Activated T-helper 1 cell treated with anti-CD3 and anti-CD28 coated beads, Interleukin-12 subunit alpha, Interleukin-12 subunit beta, Interleukin-2, Interleukin-4 antibody, amounts not matched to agents 30 ng/mL and 10 ng/mL and 1 ng/mL, durations not matched to agents 14 hours and 24 hours and 36 hours (primary cell): ENCODE data around the gene TAF13. TPM values are rescaled to one million over a fixed set of nuclear protein-coding genes. Genes with fewer than 3 reads are reported as not detected.
A peak's percentile ranks its signal among the peaks of the same experiment; 100 is the strongest.

ENCODE experiments used
- DNase-seq: peaks from one replicate; pipeline ENCODE4 v3.0.0; 2021; ENCODE audit warnings: low spot score
- H3K27ac Mint-ChIP-seq: one replicate; pipeline ENCODE4 v1.8.0; 2021; ENCODE audit warnings: mild to moderate bottlenecking, mixed read lengths
- H3K27me3 Mint-ChIP-seq: one replicate; pipeline ENCODE4 v1.8.0; 2022; ENCODE audit warnings: mild to moderate bottlenecking, moderate library complexity, mixed read lengths; ENCODE audit not compliant: insufficient read depth
- H3K36me3 Mint-ChIP-seq: one replicate; pipeline ENCODE4 v1.8.0; 2021; ENCODE audit warnings: low read depth, mixed read lengths
- H3K4me1 Mint-ChIP-seq: one replicate; pipeline ENCODE4 v1.8.0; 2021; ENCODE audit warnings: low read depth, mixed read lengths
- H3K4me3 Mint-ChIP-seq: one replicate; pipeline ENCODE4 v1.8.0; 2021; ENCODE audit warnings: mild to moderate bottlenecking, moderate library complexity, mixed read lengths
- H3K9me3 Mint-ChIP-seq: one replicate; pipeline ENCODE4 v1.8.0; 2021; ENCODE audit warnings: mixed read lengths
- intact Hi-C: fragments of 100-400 bp; cut with micrococcal nuclease; formaldehyde crosslinking; loops from one replicate; pipeline ENCODE4 v1.15.1; 2024
- total RNA-seq: library from RNA; stranded (reverse); gene quantifications from 2 replicates; pipeline ENCODE4 v1.2.3, GENCODE V29; 2022

Gene TAF13, protein sequence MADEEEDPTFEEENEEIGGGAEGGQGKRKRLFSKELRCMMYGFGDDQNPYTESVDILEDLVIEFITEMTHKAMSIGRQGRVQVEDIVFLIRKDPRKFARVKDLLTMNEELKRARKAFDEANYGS
- 28.8 and 32.6 TPM in 2 replicates for total RNA-seq

DNA sequence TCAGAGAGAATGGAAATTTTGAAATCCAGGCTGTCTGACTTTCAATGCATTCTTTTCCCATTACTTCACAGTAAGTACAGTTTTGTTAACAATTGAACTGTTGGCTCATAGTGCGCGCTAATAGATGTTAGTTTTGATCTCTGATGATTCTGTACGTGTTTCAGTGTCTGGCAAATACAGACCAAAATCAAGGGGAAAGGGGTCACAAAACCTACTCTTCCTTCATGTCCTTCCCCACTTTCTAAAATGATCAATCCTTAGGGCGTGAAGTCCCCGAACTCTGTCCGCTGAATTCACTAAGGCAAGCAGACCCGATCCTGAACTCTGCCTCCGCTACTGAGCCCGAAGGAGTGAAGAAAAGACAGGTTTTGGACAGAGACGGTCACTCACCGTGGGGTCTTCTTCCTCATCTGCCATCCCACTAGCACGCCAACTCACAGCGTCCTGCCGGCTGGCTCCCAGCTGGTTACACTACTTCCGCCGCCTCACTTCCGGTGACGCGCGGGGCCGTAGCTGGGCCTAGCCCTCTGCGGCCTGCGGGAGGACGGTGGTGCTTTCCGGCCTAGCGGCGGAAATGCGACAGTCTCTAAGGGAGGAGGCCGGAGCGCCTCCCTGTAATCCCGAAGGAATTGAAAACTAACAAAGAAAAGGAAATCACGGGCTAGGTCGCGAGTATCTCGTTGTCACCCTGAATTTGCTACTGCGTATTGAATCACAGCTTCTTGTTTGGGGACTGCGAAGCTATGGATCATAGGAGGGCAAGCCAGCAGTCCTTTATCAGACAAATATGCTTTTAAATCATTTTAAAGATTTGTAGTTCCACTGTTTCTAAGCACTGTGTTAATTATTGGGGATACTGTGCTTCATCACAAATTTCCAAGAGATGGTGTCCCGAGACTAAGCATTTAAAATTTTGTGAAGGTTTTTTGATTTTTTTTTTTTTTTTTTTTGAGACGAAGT is at the start of gene TAF13:
Gene TAF13, minus strand, starts transcription at position 473 of the 960 bp plus-strand sequence. Its CDS starts 56 bp downstream, at position 417.
- Mint-ChIP-seq H3K27ac (peak within 1 kb of the TSS; percentile 88), H3K9me3 (no peaks in the 10 kb centered on the region), H3K27me3 (peaks cover 1% of the 10 kb centered on the region), H3K36me3 (peaks cover 16% of the 10 kb centered on the region), H3K4me3 (peak within 1 kb of the TSS; percentile 99), H3K4me1 (peaks cover 20% of the 10 kb centered on the region)
- intact Hi-C loops, result loop anchor here (1.0 to 2.0 kb wide), 7 partner anchors 14 to 329 kb away; partner anchors contain the start of genes CLCC1, STXBP3, TMEM167B and WDR47
- peak; percentile 87 for DNase-seq

DNA sequence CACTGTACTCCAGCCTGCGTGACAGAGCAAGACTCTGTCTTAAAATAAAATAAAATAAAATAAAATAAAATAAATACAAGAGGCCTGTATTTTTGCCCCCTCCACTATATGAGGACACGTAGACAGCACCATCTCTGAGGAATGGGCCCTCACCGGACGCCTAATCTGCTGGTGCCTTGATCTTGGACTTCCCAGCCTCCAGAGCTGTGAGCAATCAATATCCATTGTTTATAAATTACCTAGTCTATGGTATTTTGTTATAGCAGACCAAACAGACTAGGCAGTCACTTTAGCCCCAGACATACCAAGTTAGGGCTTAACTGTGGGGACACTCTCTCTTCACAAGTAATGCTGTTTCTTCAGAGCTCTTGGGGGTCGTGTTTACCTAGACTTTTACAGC is 44.6 kb upstream of the TAF13 start:
- H3K27ac Mint-ChIP-seq, result no peak overlapping the region
- no peaks in the 10 kb centered on the region for H3K9me3 Mint-ChIP-seq
- peaks cover 11% of the 10 kb centered on the region for H3K4me1 Mint-ChIP-seq
- H3K27me3 Mint-ChIP-seq, result no peaks in the 10 kb centered on the region
- peaks cover 3% of the 10 kb centered on the region for H3K36me3 Mint-ChIP-seq
- intact Hi-C loops, result no loop called here
- H3K4me3 Mint-ChIP-seq, result no peak overlapping the region
- no peak for DNase-seq

- intact Hi-C loops, result no loop called here
Observed at GRCh38 chr1:109118089-109118488, 42.3 kb upstream of the TAF13 start.

DNA sequence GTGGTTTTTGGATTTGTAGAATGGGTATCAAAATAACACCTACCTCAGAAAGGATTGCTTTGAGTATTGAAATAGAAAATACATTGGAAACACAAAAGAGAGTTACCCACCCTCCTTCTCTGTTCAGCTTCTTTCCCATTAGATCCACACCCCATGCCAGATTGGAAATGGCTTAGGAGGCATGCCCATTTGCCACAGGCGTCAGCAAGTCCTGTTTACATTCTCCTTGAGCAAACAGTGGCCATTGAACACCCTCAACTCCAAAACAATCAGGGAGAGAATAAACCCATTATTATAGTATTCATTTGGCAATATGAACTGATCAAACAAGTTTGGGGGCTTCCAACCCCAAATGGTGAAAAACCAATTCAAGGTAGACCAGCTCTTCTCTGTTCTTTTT is 40.5 kb upstream of the TAF13 start:
- H3K4me3 Mint-ChIP-seq, result peak overlapping the region; percentile 34
- peaks cover 42% of the 10 kb centered on the region for H3K4me1 Mint-ChIP-seq
- peaks cover 3% of the 10 kb centered on the region for H3K36me3 Mint-ChIP-seq
- intact Hi-C loops, result loop anchor here (1.0 kb wide), 2 partner anchors 46 to 255 kb away; no protein-coding TSS in a partner anchor
- peaks cover 9% of the 10 kb centered on the region for H3K27me3 Mint-ChIP-seq
- no peaks in the 10 kb centered on the region for H3K9me3 Mint-ChIP-seq
- no peak for DNase-seq
- H3K27ac Mint-ChIP-seq, result peak overlapping the region; percentile 82

More at GRCh38 chr1:109118089-109118488, 42.3 kb upstream of the TAF13 start:
- no peaks in the 10 kb centered on the region for H3K9me3 Mint-ChIP-seq
- H3K27me3 Mint-ChIP-seq, result peaks cover 3% of the 10 kb centered on the region
- H3K4me3 Mint-ChIP-seq, result no peak overlapping the region
- no peak for DNase-seq
- no peak overlapping the region for H3K27ac Mint-ChIP-seq
- peaks cover 3% of the 10 kb centered on the region for H3K36me3 Mint-ChIP-seq
- peaks cover 28% of the 10 kb centered on the region for H3K4me1 Mint-ChIP-seq

- H3K27ac Mint-ChIP-seq, result peak overlapping the region; percentile 82
- intact Hi-C loops, result loop anchor here (1.0 kb wide), 2 partner anchors 47 to 256 kb away; no protein-coding TSS in a partner anchor
Observed at GRCh38 chr1:109115685-109116084, 39.9 kb upstream of the TAF13 start.

DNA sequence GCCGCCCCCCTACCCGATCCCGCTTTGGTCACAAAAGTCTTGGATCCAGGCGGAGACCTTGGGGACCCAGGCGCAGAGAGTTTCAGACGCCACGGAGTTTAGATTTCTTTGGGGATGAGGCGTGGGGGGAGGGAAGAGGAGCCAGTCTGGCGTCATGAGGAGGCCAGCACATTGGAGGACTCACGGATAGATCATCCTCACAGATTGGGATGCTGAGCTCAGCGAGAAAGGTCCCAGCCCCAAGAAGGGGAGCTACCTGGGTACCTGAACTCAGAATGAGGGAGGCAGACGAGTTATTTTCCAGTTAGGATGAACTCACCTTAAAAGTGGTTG is 38.5 kb upstream of the TAF13 start:
- H3K4me3 Mint-ChIP-seq, result peak overlapping the region; percentile 89
- H3K27ac Mint-ChIP-seq, result peak overlapping the region; percentile 84
- DNase-seq, result no peak
- intact Hi-C loops, result loop anchor here (5.0 kb wide), 1 partner anchor 237 kb away; the partner anchor contains the start of gene GPSM2
- no peaks in the 10 kb centered on the region for H3K9me3 Mint-ChIP-seq
- peaks cover 2% of the 10 kb centered on the region for H3K36me3 Mint-ChIP-seq
- H3K4me1 Mint-ChIP-seq, result peaks cover 42% of the 10 kb centered on the region
- peaks cover 21% of the 10 kb centered on the region for H3K27me3 Mint-ChIP-seq

More at GRCh38 chr1:109115685-109116084, 39.9 kb upstream of the TAF13 start:
- Mint-ChIP-seq H3K4me3 (peak overlapping the region; percentile 34), H3K27me3 (peaks cover 13% of the 10 kb centered on the region), H3K36me3 (peaks cover 3% of the 10 kb centered on the region), H3K9me3 (no peaks in the 10 kb centered on the region), H3K4me1 (peaks cover 42% of the 10 kb centered on the region)
- DNase-seq, result no peak

DNA sequence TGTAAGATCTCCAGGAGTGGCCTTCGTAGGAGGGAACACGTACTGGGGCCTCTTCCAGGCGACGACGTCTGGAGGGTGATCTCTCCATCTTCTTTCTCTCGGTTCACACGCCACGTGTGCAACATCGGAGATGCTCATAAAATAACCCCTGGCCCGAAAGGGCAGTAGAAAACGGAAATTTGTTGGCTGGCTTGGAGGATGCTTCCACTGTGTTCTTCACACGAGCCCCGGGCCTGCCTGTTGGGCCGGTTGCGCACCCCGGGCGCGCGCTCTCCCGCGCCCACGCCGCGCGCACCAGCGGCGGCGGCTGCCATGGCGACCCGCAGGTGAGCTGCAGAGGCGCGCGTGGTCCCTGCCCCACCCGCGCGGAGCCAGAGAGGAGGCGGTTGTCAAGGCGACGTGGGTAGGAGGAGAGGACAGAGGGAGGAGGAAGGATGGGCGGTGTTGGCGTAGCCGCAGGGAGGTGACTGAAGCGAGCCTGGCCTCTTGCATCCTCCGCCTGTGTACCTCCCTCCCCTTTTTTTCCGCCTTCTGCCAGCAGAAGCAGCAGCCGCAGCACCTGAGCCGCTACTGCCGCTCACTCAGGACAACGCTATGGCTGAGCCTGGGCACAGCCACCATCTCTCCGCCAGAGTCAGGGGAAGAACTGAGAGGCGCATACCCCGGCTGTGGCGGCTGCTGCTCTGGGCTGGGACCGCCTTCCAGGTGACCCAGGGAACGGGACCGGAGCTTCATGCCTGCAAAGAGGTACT is 38.0 kb upstream of the TAF13 start, which contains the start of gene ELAPOR1:
Gene ELAPOR1, plus strand, starts transcription at position 526 of the 752 bp plus-strand sequence. Its CDS starts 69 bp downstream, at position 595.
- H3K4me3 Mint-ChIP-seq, result peak within 1 kb of the TSS; percentile 89
- peaks cover 2% of the 10 kb centered on the region for H3K36me3 Mint-ChIP-seq
- H3K27me3 Mint-ChIP-seq, result peaks cover 21% of the 10 kb centered on the region
- no peaks in the 10 kb centered on the region for H3K9me3 Mint-ChIP-seq
- H3K4me1 Mint-ChIP-seq, result peaks cover 42% of the 10 kb centered on the region
- H3K27ac Mint-ChIP-seq, result peak within 1 kb of the TSS; percentile 90
- intact Hi-C loops, result loop anchor here (1.0 to 5.0 kb wide), 3 partner anchors 39 to 236 kb away; partner anchors contain the start of gene GPSM2
- peak; percentile 84 for DNase-seq

- peaks cover 42% of the 10 kb centered on the region for H3K4me1 Mint-ChIP-seq
- no peaks in the 10 kb centered on the region for H3K9me3 Mint-ChIP-seq
- peak overlapping the region; percentile 90 for H3K27ac Mint-ChIP-seq
Observed at GRCh38 chr1:109112652-109113285, 37.0 kb upstream of the TAF13 start.

DNA sequence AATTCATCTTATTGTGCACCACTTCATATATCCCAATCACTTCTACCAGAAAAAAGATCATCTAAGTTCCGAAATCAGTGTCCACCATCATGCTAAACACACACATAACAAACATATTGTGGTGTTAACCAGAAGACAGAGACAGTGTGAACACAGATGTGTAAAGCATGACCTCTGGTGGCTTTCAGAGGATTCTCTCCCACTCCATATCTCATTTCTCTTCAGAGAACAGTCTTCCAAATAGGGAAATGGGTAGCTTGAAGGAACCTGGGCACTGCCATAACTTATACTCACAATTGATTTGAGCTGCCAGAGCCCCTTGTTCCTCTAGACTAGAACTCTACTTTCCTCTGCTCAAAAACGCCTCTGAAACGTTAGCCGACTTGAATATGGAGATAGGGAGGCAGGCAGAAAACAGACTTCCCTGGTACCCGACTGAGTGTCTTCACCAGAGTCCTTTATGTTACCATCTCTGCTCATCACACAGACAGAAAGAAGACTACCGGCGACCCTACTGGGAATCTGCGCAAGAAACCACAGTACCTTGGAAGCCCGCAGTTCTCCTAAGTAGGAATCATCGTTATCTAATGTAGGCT is 36.4 kb upstream of the TAF13 start:
- peaks cover 42% of the 10 kb centered on the region for H3K4me1 Mint-ChIP-seq
- H3K36me3 Mint-ChIP-seq, result peaks cover 2% of the 10 kb centered on the region
- peak overlapping the region; percentile 90 for H3K27ac Mint-ChIP-seq
- no peaks in the 10 kb centered on the region for H3K9me3 Mint-ChIP-seq
- peaks cover 25% of the 10 kb centered on the region for H3K27me3 Mint-ChIP-seq
- intact Hi-C loops, result loop anchor here (1.0 to 5.0 kb wide), 6 partner anchors 12 to 284 kb away; partner anchors contain the start of genes CLCC1, GPSM2 and TMEM167B
- no peak overlapping the region for H3K4me3 Mint-ChIP-seq
- no peak for DNase-seq

More at GRCh38 chr1:109112652-109113285, 37.0 kb upstream of the TAF13 start:
- peak overlapping the region; percentile 84 for H3K4me3 Mint-ChIP-seq
- H3K27me3 Mint-ChIP-seq, result peaks cover 25% of the 10 kb centered on the region
- intact Hi-C loops, result loop anchor here (1.0 to 5.0 kb wide), 7 partner anchors 12 to 284 kb away; partner anchors contain the start of genes CLCC1, GPSM2 and TMEM167B
- peaks cover 2% of the 10 kb centered on the region for H3K36me3 Mint-ChIP-seq
- peak; percentile 84 for DNase-seq

DNA sequence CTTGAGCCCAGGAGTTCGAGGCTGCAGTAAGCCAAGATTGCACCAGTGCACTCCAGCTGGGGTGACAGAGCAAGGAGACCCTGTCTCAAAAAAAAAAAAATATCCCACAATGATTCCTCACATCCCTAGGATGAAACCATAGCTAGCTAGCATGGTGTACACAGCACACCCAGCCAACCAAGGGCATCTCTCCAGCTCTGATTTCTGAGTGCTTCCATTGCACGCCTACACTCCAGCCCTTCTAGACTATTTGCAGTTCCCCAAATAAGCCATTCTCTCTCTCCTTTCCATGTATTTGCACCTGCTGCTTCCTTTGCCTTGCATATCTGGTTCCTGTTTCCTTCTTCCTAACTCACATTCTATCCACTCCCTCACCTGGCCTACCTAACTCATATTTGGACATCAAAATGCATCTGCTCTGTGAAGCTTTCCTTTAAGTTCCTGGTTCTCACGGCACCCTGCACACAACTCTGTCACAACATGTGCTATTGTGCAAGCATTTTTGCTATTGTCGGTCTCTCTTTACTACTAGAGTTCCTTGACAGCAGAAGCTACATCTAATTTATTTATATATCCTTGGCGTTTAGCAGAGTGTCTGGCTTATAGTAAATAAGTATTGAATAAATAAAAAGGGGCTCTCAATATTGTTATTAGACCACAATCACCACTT is 35.7 kb upstream of the TAF13 start:
- peaks cover 25% of the 10 kb centered on the region for H3K27me3 Mint-ChIP-seq
- no peak overlapping the region for H3K4me3 Mint-ChIP-seq
- intact Hi-C loops, result loop anchor here (1.0 to 5.0 kb wide), 6 partner anchors 11 to 283 kb away; partner anchors contain the start of genes CLCC1, GPSM2 and TMEM167B
- H3K36me3 Mint-ChIP-seq, result peaks cover 2% of the 10 kb centered on the region
- no peak for DNase-seq
- no peaks in the 10 kb centered on the region for H3K9me3 Mint-ChIP-seq
- H3K27ac Mint-ChIP-seq, result peak overlapping the region; percentile 21
- H3K4me1 Mint-ChIP-seq, result peaks cover 42% of the 10 kb centered on the region

GRCh38 chr1:109109906-109110305 is 34.1 kb upstream of the TAF13 start:
- no peak overlapping the region for H3K27ac Mint-ChIP-seq
- peaks cover 25% of the 10 kb centered on the region for H3K27me3 Mint-ChIP-seq
- DNase-seq, result no peak
- H3K4me3 Mint-ChIP-seq, result no peak overlapping the region
- H3K4me1 Mint-ChIP-seq, result peaks cover 29% of the 10 kb centered on the region
- no peaks in the 10 kb centered on the region for H3K36me3 Mint-ChIP-seq
- intact Hi-C loops, result loop anchor here (5.0 kb wide), 1 partner anchor 233 kb away; the partner anchor contains the start of gene GPSM2
- no peaks in the 10 kb centered on the region for H3K9me3 Mint-ChIP-seq
